Stimulated activated CD8-positive, alpha-beta memory T cell treated with anti-CD3 and anti-CD28 coated beads, Interleukin-4, amount 100 ng/mL, for 48 hours (primary cell): ENCODE data around the gene ANTKMT.
"Not testable (repeated sequence)": the region's sequence is repeated elsewhere in the genome, so short reads cannot be mapped to it uniquely, and the experiment has no call there.

Experiments
- DNase-seq: peaks from one replicate; pipeline ENCODE4 v3.0.0-alpha.2; 2020

Gene ANTKMT

GRCh38 chr16:681746-682427 lies 39.1 kb upstream of the ANTKMT start:
- DNase-seq = no peak

GRCh38 chr16:682493-683395 lies 38.2 kb upstream of the ANTKMT start:
- DNase-seq = no peak

- DNase-seq = peak; percentile 45
These were observed 37.4 kb upstream of the ANTKMT start for GRCh38 chr16:683396-684070.

- peak; percentile 98 for DNase-seq
These were observed 36.7 kb upstream of the ANTKMT start, which contains the start of gene JMJD8 for GRCh38 chr16:684071-684794. TSS of gene JMJD8 (minus strand) at chr16:684334. CDS start at chr16:684319, 15 bp downstream.

- no peak for DNase-seq
These were observed 35.8 kb upstream of the ANTKMT start for GRCh38 chr16:684961-685696.

- no peak for DNase-seq
These were observed 35.0 kb upstream of the ANTKMT start for GRCh38 chr16:685967-686366.

GRCh38 chr16:686459-687260 lies 34.3 kb upstream of the ANTKMT start:
- no peak for DNase-seq

GRCh38 chr16:687499-687898 lies 33.4 kb upstream of the ANTKMT start:
- no peak for DNase-seq

- DNase-seq = no peak
These were observed 31.6 kb upstream of the ANTKMT start for GRCh38 chr16:689175-689897.

- DNase-seq = not testable (repeated sequence)
These were observed 29.7 kb upstream of the ANTKMT start for GRCh38 chr16:691242-691641.

- DNase-seq = no peak
These were observed 28.4 kb upstream of the ANTKMT start for GRCh38 chr16:692356-693108.

- no peak for DNase-seq
These were observed 27.6 kb upstream of the ANTKMT start for GRCh38 chr16:693364-693763.

GRCh38 chr16:693766-694165 lies 27.2 kb upstream of the ANTKMT start:
- no peak for DNase-seq

- DNase-seq = no peak
These were observed 26.6 kb upstream of the ANTKMT start for GRCh38 chr16:694187-694862.

GRCh38 chr16:694863-695354 lies 26.0 kb upstream of the ANTKMT start:
- DNase-seq = no peak

- peak; percentile 78 for DNase-seq
These were observed 25.4 kb upstream of the ANTKMT start for GRCh38 chr16:695355-696089.

- DNase-seq = no peak
These were observed 21.9 kb upstream of the ANTKMT start for GRCh38 chr16:698911-699671.
